ENCODE results near the gene CRYBA1. TPM values are rescaled to one million over a fixed set of nuclear protein-coding genes. Genes with fewer than 3 reads are reported as not detected.

CRYBA1 gene
- total RNA-seq, 1 donor from 2014 or later = not detected

GRCh38 chr17:29216181-29216580 is 30.5 kb upstream of the CRYBA1 start:
- TF ChIP-seq EZH2 (IDR thresholded peaks at IDR 0.05; ENCODE audit: insufficient read depth, low read length) = no peak
- TF ChIP-seq, protein P1, sequence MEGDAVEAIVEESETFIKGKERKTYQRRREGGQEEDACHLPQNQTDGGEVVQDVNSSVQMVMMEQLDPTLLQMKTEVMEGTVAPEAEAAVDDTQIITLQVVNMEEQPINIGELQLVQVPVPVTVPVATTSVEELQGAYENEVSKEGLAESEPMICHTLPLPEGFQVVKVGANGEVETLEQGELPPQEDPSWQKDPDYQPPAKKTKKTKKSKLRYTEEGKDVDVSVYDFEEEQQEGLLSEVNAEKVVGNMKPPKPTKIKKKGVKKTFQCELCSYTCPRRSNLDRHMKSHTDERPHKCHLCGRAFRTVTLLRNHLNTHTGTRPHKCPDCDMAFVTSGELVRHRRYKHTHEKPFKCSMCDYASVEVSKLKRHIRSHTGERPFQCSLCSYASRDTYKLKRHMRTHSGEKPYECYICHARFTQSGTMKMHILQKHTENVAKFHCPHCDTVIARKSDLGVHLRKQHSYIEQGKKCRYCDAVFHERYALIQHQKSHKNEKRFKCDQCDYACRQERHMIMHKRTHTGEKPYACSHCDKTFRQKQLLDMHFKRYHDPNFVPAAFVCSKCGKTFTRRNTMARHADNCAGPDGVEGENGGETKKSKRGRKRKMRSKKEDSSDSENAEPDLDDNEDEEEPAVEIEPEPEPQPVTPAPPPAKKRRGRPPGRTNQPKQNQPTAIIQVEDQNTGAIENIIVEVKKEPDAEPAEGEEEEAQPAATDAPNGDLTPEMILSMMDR (IDR thresholded peaks at IDR 0.05; ENCODE audit: insufficient read depth, low read depth, low read length) = no peak
- Histone ChIP-seq H3K4me2 (ENCODE audit: low read length) (no peak overlapping the region), H3K36me3 (ENCODE audit: insufficient read depth, low read length) (no peaks in the 10 kb centered on the region), H3K4me3 (ENCODE audit: insufficient read depth, low read depth, low read length) (no peak overlapping the region), H3K27ac (ENCODE audit: low read depth, low read length) (no peak overlapping the region), H3K9ac (ENCODE audit: low read length) (no peak overlapping the region), H2AFZ (ENCODE audit: low read depth, low read length) (no peak overlapping the region), H4K20me1 (ENCODE audit: insufficient read depth, low read length) (no peaks in the 10 kb centered on the region), H3K27me3 (ENCODE audit: insufficient read depth, low read length) (no peaks in the 10 kb centered on the region), H3K9me3 (ENCODE audit: insufficient read depth, low read depth, low read length) (no peaks in the 10 kb centered on the region), H3K4me1 (ENCODE audit: insufficient read depth, low read length) (peaks cover 3% of the 10 kb centered on the region), H3K79me2 (ENCODE audit: insufficient read depth, low read length) (no peaks in the 10 kb centered on the region)
- Mint-ChIP-seq H3K4me1 (ENCODE audit: low read depth, unreplicated experiment) (peaks cover 13% of the 10 kb centered on the region), H3K27ac (ENCODE audit: unreplicated experiment) (no peak overlapping the region), H3K36me3 (ENCODE audit: low read depth, unreplicated experiment) (no peaks in the 10 kb centered on the region), H3K4me3 (ENCODE audit: unreplicated experiment) (no peak overlapping the region), H3K9me3 (ENCODE audit: unreplicated experiment) (no peaks in the 10 kb centered on the region), H3K27me3 (ENCODE audit: low read depth, unreplicated experiment) (no peaks in the 10 kb centered on the region)
- FAIRE-seq = no peak
- DNase-seq (ENCODE audit: low read depth) = no peak

DNA sequence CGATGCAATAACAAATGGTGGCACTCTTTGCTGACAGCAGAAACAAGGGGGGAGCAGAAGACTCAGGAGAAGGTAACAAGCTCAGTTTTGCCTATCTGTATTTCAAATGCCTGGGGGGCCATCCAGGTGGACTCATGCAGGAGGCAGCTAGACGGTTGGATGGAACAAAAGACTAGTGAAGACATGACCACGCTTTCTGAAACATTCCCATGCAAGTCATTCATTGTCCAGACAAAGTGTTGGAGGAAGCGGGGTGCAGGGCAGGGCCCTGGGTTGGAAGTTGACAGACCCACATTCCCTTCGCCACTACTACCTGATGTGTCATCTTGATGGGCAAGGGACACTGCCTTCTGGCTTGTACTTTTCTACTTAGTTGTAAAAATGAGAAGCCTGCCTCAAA is 29.8 kb upstream of the CRYBA1 start:
- FAIRE-seq = no peak
- no peaks in the 10 kb centered on the region for H3K27me3 ChIP-seq (ENCODE audit: insufficient read depth, low read length)

More for the DNA sequence above, 29.8 kb upstream of the CRYBA1 start:
- Histone ChIP-seq H2AFZ (ENCODE audit: low read depth, low read length) (no peak overlapping the region), H3K9ac (ENCODE audit: low read length) (no peak overlapping the region), H4K20me1 (ENCODE audit: insufficient read depth, low read length) (no peaks in the 10 kb centered on the region), H3K79me2 (ENCODE audit: insufficient read depth, low read length) (no peaks in the 10 kb centered on the region), H3K4me1 (ENCODE audit: insufficient read depth, low read length) (peaks cover 3% of the 10 kb centered on the region), H3K9me3 (ENCODE audit: insufficient read depth, low read depth, low read length) (no peaks in the 10 kb centered on the region), H3K27ac (ENCODE audit: low read depth, low read length) (no peak overlapping the region), H3K4me3 (ENCODE audit: insufficient read depth, low read depth, low read length) (no peak overlapping the region), H3K36me3 (ENCODE audit: insufficient read depth, low read length) (no peaks in the 10 kb centered on the region), H3K4me2 (ENCODE audit: low read length) (no peak overlapping the region)
- peak overlapping the region; percentile 54 for H3K27ac Mint-ChIP-seq (ENCODE audit: unreplicated experiment)
- TF ChIP-seq EZH2 (IDR thresholded peaks at IDR 0.05; ENCODE audit: insufficient read depth, low read length) = no peak
- TF ChIP-seq, protein P1 (IDR thresholded peaks at IDR 0.05; ENCODE audit: insufficient read depth, low read depth, low read length) = no peak
- no peaks in the 10 kb centered on the region for H3K36me3 Mint-ChIP-seq (ENCODE audit: low read depth, unreplicated experiment)
- no peaks in the 10 kb centered on the region for H3K27me3 Mint-ChIP-seq (ENCODE audit: low read depth, unreplicated experiment)
- H3K4me3 Mint-ChIP-seq (ENCODE audit: unreplicated experiment) = no peak overlapping the region
- H3K9me3 Mint-ChIP-seq (ENCODE audit: unreplicated experiment) = no peaks in the 10 kb centered on the region
- DNase-seq (ENCODE audit: low read depth) = no peak
- peaks cover 13% of the 10 kb centered on the region for H3K4me1 Mint-ChIP-seq (ENCODE audit: low read depth, unreplicated experiment)

Measured in astrocyte (in vitro differentiated cells and primary cell).